GM23338 (cell line): ENCODE measurements around the gene NDFIP1. TPM values are rescaled to one million over a fixed set of nuclear protein-coding genes. Genes with fewer than 3 reads are reported as not detected.

Source experiments
- ATAC-seq: fragments of 200-7000 bp; cut with Tn5 transposase; 3 replicates; pipeline ENCODE4 v1.9.1; 2020
- DNase-seq: peaks from one replicate; pipeline ENCODE4 v3.0.0-alpha.2; 2015; ENCODE audit warnings: low spot score
- H2AFZ ChIP-seq: fragments of 200-600 bp; sonication (generic); 2 replicates; pipeline ENCODE4 v1.8.0; 2016; ENCODE audit warnings: antibody characterized with exemption, mild to moderate bottlenecking, moderate library complexity
- H3F3A ChIP-seq: fragments of 200-600 bp; sonication (generic); replicated peaks from 2 replicates; pipeline ENCODE4 v1.8.0; 2017; ENCODE audit warnings: antibody characterized with exemption, mixed run types, low read depth
- H3K27ac ChIP-seq: fragments of 200-600 bp; sonication (generic); 2 replicates; pipeline ENCODE4 v1.6.1; 2016; ENCODE audit warnings: low read depth
- H3K27me3 ChIP-seq: fragments of 200-600 bp; sonication (generic); 2 replicates; pipeline ENCODE4 v1.8.0; 2016; ENCODE audit warnings: mild to moderate bottlenecking, mixed run types, moderate library complexity; ENCODE audit not compliant: insufficient read depth
- H3K36me3 ChIP-seq: fragments of 200-600 bp; sonication (generic); 2 replicates; pipeline ENCODE4 v1.8.0; 2016; ENCODE audit warnings: mild to moderate bottlenecking; ENCODE audit not compliant: insufficient read depth
- H3K4me1 ChIP-seq: fragments of 200-600 bp; sonication (generic); 2 replicates; pipeline ENCODE4 v1.8.0; 2016; ENCODE audit warnings: mild to moderate bottlenecking, moderate library complexity; ENCODE audit not compliant: insufficient read depth
- H3K4me2 ChIP-seq: fragments of 200-600 bp; sonication (generic); 2 replicates; pipeline ENCODE4 v1.7.1; 2017; ENCODE audit warnings: mixed run types
- H3K4me3 ChIP-seq: fragments of 200-600 bp; sonication (generic); 2 replicates; pipeline ENCODE4 v1.6.1; 2016; ENCODE audit warnings: mixed run types
- H3K79me2 ChIP-seq: fragments of 200-600 bp; sonication (generic); replicated peaks from 2 replicates; pipeline ENCODE4 v1.8.0; 2017; ENCODE audit warnings: mild to moderate bottlenecking; ENCODE audit not compliant: insufficient read depth
- H3K9me2 ChIP-seq: fragments of 200-600 bp; sonication (generic); 2 replicates; pipeline ENCODE4 v1.8.0; 2017; ENCODE audit not compliant: insufficient read depth
- H4K20me1 ChIP-seq: fragments of 200-600 bp; sonication (generic); replicated peaks from 2 replicates; pipeline ENCODE4 v1.8.0; 2017; ENCODE audit warnings: mild to moderate bottlenecking; ENCODE audit not compliant: insufficient read depth
- H3K27ac Mint-ChIP-seq: 2 replicates; pipeline ENCODE4 v1.8.0; 2020; ENCODE audit warnings: inconsistent platforms, mild to moderate bottlenecking, moderate library complexity, mixed read lengths
- H3K27me3 Mint-ChIP-seq: 3 replicates; pipeline ENCODE4 v1.8.0; 2022; ENCODE audit warnings: low read depth, mild to moderate bottlenecking, moderate library complexity, mixed read lengths, inconsistent platforms; ENCODE audit not compliant: insufficient read depth, poor library complexity
- H3K36me3 Mint-ChIP-seq: 3 replicates; pipeline ENCODE4 v1.8.0; 2021; ENCODE audit warnings: low read depth, mild to moderate bottlenecking, inconsistent platforms, moderate library complexity, mixed read lengths
- H3K4me1 Mint-ChIP-seq: 3 replicates; pipeline ENCODE4 v1.8.0; 2020; ENCODE audit warnings: mild to moderate bottlenecking, inconsistent platforms, mixed read lengths
- H3K4me3 Mint-ChIP-seq: 3 replicates; pipeline ENCODE4 v1.8.0; 2021; ENCODE audit warnings: moderate library complexity, mild to moderate bottlenecking, inconsistent platforms, mixed read lengths
- H3K9me3 Mint-ChIP-seq: 3 replicates; pipeline ENCODE4 v1.8.0; 2020; ENCODE audit warnings: moderate library complexity, mild to moderate bottlenecking, inconsistent platforms, mixed read lengths
- CREB1 ChIP-seq: fragments of 250-450 bp; sonication (Bioruptor Pico); IDR thresholded peaks from 2 replicates; pipeline ENCODE4 v1.5.0; 2020; ENCODE audit warnings: low read depth, mild to moderate bottlenecking, moderate library complexity
- CTCF ChIP-seq, 2 experiments: fragments of 200-600 bp in 1 of 2; sonication (generic) in 1 of 2; conservative IDR thresholded peaks; 2 replicates each; pipeline versions ENCODE4 v1.5.1 to v1.6.1; 2016 to 2017; ENCODE audit warnings: antibody characterized with exemption in 2 of 2, low read depth in 2 of 2, mild to moderate bottlenecking in 2 of 2, moderate library complexity in 1 of 2
- ETS1 ChIP-seq: IDR thresholded peaks from 2 replicates; pipeline ENCODE4 v1.6.1; 2016; ENCODE audit warnings: antibody characterized with exemption
- EZH2 ChIP-seq: fragments of 200-600 bp; sonication (generic); IDR thresholded peaks from one replicate; pipeline ENCODE4 v1.8.0; 2017; ENCODE audit warnings: antibody characterized with exemption, mild to moderate bottlenecking, low read depth; ENCODE audit not compliant: unreplicated experiment
- NANOG ChIP-seq: IDR thresholded peaks from 2 replicates; pipeline ENCODE4 v1.6.1; 2016; ENCODE audit warnings: antibody characterized with exemption, borderline replicate concordance
- POLR2AphosphoS5 ChIP-seq: IDR thresholded peaks from 2 replicates; pipeline ENCODE4 v1.6.1; 2016; ENCODE audit warnings: antibody characterized with exemption, low read depth
- REST ChIP-seq: IDR thresholded peaks from one replicate; pipeline ENCODE4 v1.6.1; 2018; ENCODE audit warnings: antibody characterized with exemption; ENCODE audit not compliant: unreplicated experiment
- STAT1 ChIP-seq: IDR thresholded peaks from one replicate; pipeline ENCODE4 v1.6.1; 2016; ENCODE audit warnings: antibody characterized with exemption; ENCODE audit not compliant: unreplicated experiment
- ZNF331 ChIP-seq: fragments of 250-450 bp; sonication (Bioruptor Pico); IDR thresholded peaks from 2 replicates; pipeline ENCODE4 v1.5.0; 2020; ENCODE audit warnings: low read depth, mild to moderate bottlenecking, moderate library complexity
- ZNF462 ChIP-seq: fragments of 250-450 bp; sonication (Bioruptor Pico); IDR thresholded peaks from 2 replicates; pipeline ENCODE4 v1.5.0; 2020; ENCODE audit warnings: mild to moderate bottlenecking, moderate library complexity
- polyA plus RNA-seq: library from polyadenylated mRNA; unstranded; fragments of >200 nt; fragmentation: Nextera tagmentation; extraction: Ambion mirVana; gene quantifications from 2 replicates; pipeline ENCODE4 v1.2.1, GENCODE V29; 2016
- total RNA-seq: library from RNA; depleted of rRNA; stranded (reverse); fragments of >200 nt; shearing (Covaris generic); gene quantifications from 2 replicates; pipeline ENCODE4 v1.2.3, GENCODE V29; 2014

Gene NDFIP1
- total and polyA plus RNA-seq, 2 experiments from 2014 or later = 24.3 to 45.0 TPM

GRCh38 chr5:142091922-142092321 is 16.7 kb upstream of the NDFIP1 start (continued):
- TF ChIP-seq CTCF (conservative IDR thresholded peaks at IDR 0.05; ENCODE audit: low read depth in 2 of 2) = no peak
- no peak for TF ChIP-seq NANOG
- TF ChIP-seq ZNF331 (CRISPR knock-in tag) = no peak
- no peak for TF ChIP-seq EZH2
- no peak for TF ChIP-seq CREB1 (CRISPR knock-in tag)

- Histone ChIP-seq H3F3A (no peaks in the 10 kb centered on the region), H2AFZ (peak overlapping the region; percentile 70; the same call in 1 of the 2 replicates), H3K4me1 (peaks cover 20% of the 10 kb centered on the region), H3K36me3 (no peaks in the 10 kb centered on the region), H3K4me3 (no peak overlapping the region), H3K4me2 (no peak overlapping the region), H4K20me1 (no peaks in the 10 kb centered on the region), H3K79me2 (no peaks in the 10 kb centered on the region), H3K9me2 (0 out of 2 replicates have a peak, but pooled peaks cover 2% of the 10 kb centered on the region), H3K27ac (no peak overlapping the region), H3K27me3 (no peaks in the 10 kb centered on the region)
- Mint-ChIP-seq H3K4me3 (no peak overlapping the region), H3K4me1 (peaks cover 18% of the 10 kb centered on the region), H3K27me3 (peaks cover 5% of the 10 kb centered on the region), H3K27ac (no peak overlapping the region), H3K36me3 (no peaks in the 10 kb centered on the region), H3K9me3 (no peaks in the 10 kb centered on the region; the same call in 2 of the 3 replicates)
- ATAC-seq = no peak
- DNase-seq = no peak
- no peak for TF ChIP-seq REST
- TF ChIP-seq ETS1 = no peak
- no peak for TF ChIP-seq CTCF (conservative IDR thresholded peaks at IDR 0.05; ENCODE audit: low read depth in 2 of 2)
- no peak for TF ChIP-seq ZNF462 (CRISPR knock-in tag)
- no peak for TF ChIP-seq EZH2
- TF ChIP-seq CREB1 (CRISPR knock-in tag) = no peak
- no peak for TF ChIP-seq STAT1
- no peak for TF ChIP-seq POLR2AphosphoS5
Observed at GRCh38 chr5:142095035-142095434, 13.5 kb upstream of the NDFIP1 start.
